Measurements from ENCODE around the gene FLVCR2. TPM values are rescaled to one million over a fixed set of nuclear protein-coding genes. Genes with fewer than 3 reads are reported as not detected.

Gene FLVCR2
- total RNA-seq, 1 donor from 2014 or later: 3.1 TPM

DNA sequence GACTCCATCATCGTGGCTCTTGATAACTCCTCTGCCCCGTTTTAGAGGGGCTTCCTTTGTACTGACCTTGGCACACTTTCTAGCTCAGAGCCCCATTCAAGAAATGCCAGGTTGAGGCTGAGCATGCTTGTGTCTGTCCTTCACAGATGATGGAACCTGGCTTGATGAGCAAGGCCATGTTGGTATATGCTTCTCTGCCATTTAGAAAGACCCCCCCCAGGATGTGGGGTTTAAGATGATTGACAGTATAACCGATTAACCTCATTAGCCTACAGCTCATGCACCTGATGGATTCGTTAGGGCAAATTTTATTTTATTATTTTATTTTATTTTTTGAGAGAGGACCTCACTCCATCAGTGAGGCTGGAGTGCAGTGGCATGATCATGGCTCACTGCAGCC lies 35.2 kb upstream of the FLVCR2 start:
- H3K9me3 Mint-ChIP-seq (ENCODE audit: unreplicated experiment): no peaks in the 10 kb centered on the region
- peaks cover 2% of the 10 kb centered on the region for H3K27me3 ChIP-seq (ENCODE audit: insufficient read depth, low read length)
- H3K79me2 ChIP-seq (ENCODE audit: insufficient read depth, low read length): no peaks in the 10 kb centered on the region
- H3K36me3 Mint-ChIP-seq (ENCODE audit: low read depth, unreplicated experiment): peaks cover 3% of the 10 kb centered on the region
- H3K4me3 Mint-ChIP-seq (ENCODE audit: unreplicated experiment): no peak overlapping the region
- DNase-seq (ENCODE audit: low read depth) (no peak), FAIRE-seq (no peak)
- no peak for TF ChIP-seq EZH2 (IDR thresholded peaks at IDR 0.05; ENCODE audit: insufficient read depth, low read length)
- TF ChIP-seq, protein P1, sequence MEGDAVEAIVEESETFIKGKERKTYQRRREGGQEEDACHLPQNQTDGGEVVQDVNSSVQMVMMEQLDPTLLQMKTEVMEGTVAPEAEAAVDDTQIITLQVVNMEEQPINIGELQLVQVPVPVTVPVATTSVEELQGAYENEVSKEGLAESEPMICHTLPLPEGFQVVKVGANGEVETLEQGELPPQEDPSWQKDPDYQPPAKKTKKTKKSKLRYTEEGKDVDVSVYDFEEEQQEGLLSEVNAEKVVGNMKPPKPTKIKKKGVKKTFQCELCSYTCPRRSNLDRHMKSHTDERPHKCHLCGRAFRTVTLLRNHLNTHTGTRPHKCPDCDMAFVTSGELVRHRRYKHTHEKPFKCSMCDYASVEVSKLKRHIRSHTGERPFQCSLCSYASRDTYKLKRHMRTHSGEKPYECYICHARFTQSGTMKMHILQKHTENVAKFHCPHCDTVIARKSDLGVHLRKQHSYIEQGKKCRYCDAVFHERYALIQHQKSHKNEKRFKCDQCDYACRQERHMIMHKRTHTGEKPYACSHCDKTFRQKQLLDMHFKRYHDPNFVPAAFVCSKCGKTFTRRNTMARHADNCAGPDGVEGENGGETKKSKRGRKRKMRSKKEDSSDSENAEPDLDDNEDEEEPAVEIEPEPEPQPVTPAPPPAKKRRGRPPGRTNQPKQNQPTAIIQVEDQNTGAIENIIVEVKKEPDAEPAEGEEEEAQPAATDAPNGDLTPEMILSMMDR (IDR thresholded peaks at IDR 0.05; ENCODE audit: insufficient read depth, low read depth, low read length): no peak
- no peaks in the 10 kb centered on the region for H4K20me1 ChIP-seq (ENCODE audit: insufficient read depth, low read length)
- H3K9ac ChIP-seq (ENCODE audit: low read length): no peak overlapping the region
- no peaks in the 10 kb centered on the region for H3K9me3 ChIP-seq (ENCODE audit: insufficient read depth, low read depth, low read length)
- peaks cover 19% of the 10 kb centered on the region for H3K27me3 Mint-ChIP-seq (ENCODE audit: low read depth, unreplicated experiment)
- H3K27ac ChIP-seq (ENCODE audit: low read depth, low read length): no peak overlapping the region
- H3K4me1 Mint-ChIP-seq (ENCODE audit: low read depth, unreplicated experiment): no peaks in the 10 kb centered on the region
- no peak overlapping the region for H2AFZ ChIP-seq (ENCODE audit: low read depth, low read length)
- H3K4me3 ChIP-seq (ENCODE audit: insufficient read depth, low read depth, low read length): no peak overlapping the region
- no peaks in the 10 kb centered on the region for H3K36me3 ChIP-seq (ENCODE audit: insufficient read depth, low read length)
- H3K4me1 ChIP-seq (ENCODE audit: insufficient read depth, low read length): no peaks in the 10 kb centered on the region
- H3K27ac Mint-ChIP-seq (ENCODE audit: unreplicated experiment): no peak overlapping the region
- H3K4me2 ChIP-seq (ENCODE audit: low read length): no peak overlapping the region

DNA sequence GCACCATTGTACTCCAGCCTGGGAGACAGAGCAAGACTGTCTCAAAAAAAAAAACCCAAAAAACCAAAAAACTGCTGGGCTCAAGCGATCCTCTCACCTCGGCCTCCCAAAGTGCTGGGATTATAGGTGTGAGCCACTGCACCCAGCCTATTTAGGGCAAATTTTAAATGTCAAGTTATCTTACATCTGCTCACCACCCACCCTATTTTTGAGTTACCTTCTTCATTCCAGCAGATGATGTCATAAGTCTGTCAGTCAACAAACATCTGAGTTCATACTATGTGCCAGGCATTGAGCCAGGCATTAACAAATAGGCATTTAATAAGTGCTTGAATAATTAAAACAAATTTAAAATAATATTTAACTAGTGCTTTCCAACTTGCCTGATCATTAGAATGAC lies 34.6 kb upstream of the FLVCR2 start:
- H3K27me3 Mint-ChIP-seq (ENCODE audit: low read depth, unreplicated experiment): peaks cover 22% of the 10 kb centered on the region
- Histone ChIP-seq H3K9ac (ENCODE audit: low read length) (no peak overlapping the region), H3K36me3 (ENCODE audit: insufficient read depth, low read length) (no peaks in the 10 kb centered on the region), H2AFZ (ENCODE audit: low read depth, low read length) (no peak overlapping the region), H3K4me3 (ENCODE audit: insufficient read depth, low read depth, low read length) (no peak overlapping the region), H3K79me2 (ENCODE audit: insufficient read depth, low read length) (no peaks in the 10 kb centered on the region), H4K20me1 (ENCODE audit: insufficient read depth, low read length) (no peaks in the 10 kb centered on the region), H3K9me3 (ENCODE audit: insufficient read depth, low read depth, low read length) (no peaks in the 10 kb centered on the region), H3K27ac (ENCODE audit: low read depth, low read length) (no peak overlapping the region), H3K4me1 (ENCODE audit: insufficient read depth, low read length) (no peaks in the 10 kb centered on the region), H3K4me2 (ENCODE audit: low read length) (no peak overlapping the region), H3K27me3 (ENCODE audit: insufficient read depth, low read length) (peaks cover 2% of the 10 kb centered on the region)
- peaks cover 3% of the 10 kb centered on the region for H3K36me3 Mint-ChIP-seq (ENCODE audit: low read depth, unreplicated experiment)
- no peaks in the 10 kb centered on the region for H3K9me3 Mint-ChIP-seq (ENCODE audit: unreplicated experiment)
- H3K4me3 Mint-ChIP-seq (ENCODE audit: unreplicated experiment): no peak overlapping the region
- no peak for DNase-seq (ENCODE audit: low read depth)
- H3K27ac Mint-ChIP-seq (ENCODE audit: unreplicated experiment): no peak overlapping the region
- no peaks in the 10 kb centered on the region for H3K4me1 Mint-ChIP-seq (ENCODE audit: low read depth, unreplicated experiment)
- FAIRE-seq: no peak
- no peak for TF ChIP-seq EZH2 (IDR thresholded peaks at IDR 0.05; ENCODE audit: insufficient read depth, low read length)
- TF ChIP-seq, protein P1 (IDR thresholded peaks at IDR 0.05; ENCODE audit: insufficient read depth, low read depth, low read length): no peak

DNA sequence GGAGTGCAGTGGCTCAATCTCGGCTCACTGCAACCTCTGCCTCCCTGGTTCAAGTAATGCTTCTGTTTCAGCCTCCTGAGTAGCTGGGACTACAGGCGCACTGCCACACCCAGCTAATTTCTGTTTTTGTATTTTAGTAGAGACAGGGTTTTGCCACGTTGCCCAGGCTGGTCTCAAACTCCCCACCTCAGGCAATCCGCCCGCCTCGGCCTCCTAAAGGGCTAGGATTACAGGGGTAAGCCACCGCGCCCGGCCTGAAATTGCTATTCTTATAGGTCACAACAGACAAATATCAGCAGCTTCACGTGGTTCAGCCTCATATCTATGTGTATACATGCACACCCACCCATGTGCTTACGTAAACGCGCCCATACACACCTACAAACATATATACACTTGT lies 32.5 kb upstream of the FLVCR2 start:
- H2AFZ ChIP-seq (ENCODE audit: low read depth, low read length): no peak overlapping the region
- H3K36me3 ChIP-seq (ENCODE audit: insufficient read depth, low read length): no peaks in the 10 kb centered on the region
- no peaks in the 10 kb centered on the region for H3K9me3 ChIP-seq (ENCODE audit: insufficient read depth, low read depth, low read length)
- FAIRE-seq (no peak), DNase-seq (ENCODE audit: low read depth) (no peak)
- no peak overlapping the region for H3K4me3 Mint-ChIP-seq (ENCODE audit: unreplicated experiment)
- H3K27me3 Mint-ChIP-seq (ENCODE audit: low read depth, unreplicated experiment): peaks cover 23% of the 10 kb centered on the region
- H3K9ac ChIP-seq (ENCODE audit: low read length): no peak overlapping the region
- no peaks in the 10 kb centered on the region for H3K9me3 Mint-ChIP-seq (ENCODE audit: unreplicated experiment)
- no peaks in the 10 kb centered on the region for H3K4me1 ChIP-seq (ENCODE audit: insufficient read depth, low read length)
- no peak overlapping the region for H3K27ac Mint-ChIP-seq (ENCODE audit: unreplicated experiment)
- no peak overlapping the region for H3K4me2 ChIP-seq (ENCODE audit: low read length)
- TF ChIP-seq EZH2 (IDR thresholded peaks at IDR 0.05; ENCODE audit: insufficient read depth, low read length): no peak
- TF ChIP-seq, protein P1 (IDR thresholded peaks at IDR 0.05; ENCODE audit: insufficient read depth, low read depth, low read length): no peak
- H3K4me1 Mint-ChIP-seq (ENCODE audit: low read depth, unreplicated experiment): no peaks in the 10 kb centered on the region
- no peaks in the 10 kb centered on the region for H3K79me2 ChIP-seq (ENCODE audit: insufficient read depth, low read length)
- no peak overlapping the region for H3K4me3 ChIP-seq (ENCODE audit: insufficient read depth, low read depth, low read length)
- peaks cover 2% of the 10 kb centered on the region for H3K27me3 ChIP-seq (ENCODE audit: insufficient read depth, low read length)
- H4K20me1 ChIP-seq (ENCODE audit: insufficient read depth, low read length): no peaks in the 10 kb centered on the region
- no peaks in the 10 kb centered on the region for H3K36me3 Mint-ChIP-seq (ENCODE audit: low read depth, unreplicated experiment)
- no peak overlapping the region for H3K27ac ChIP-seq (ENCODE audit: low read depth, low read length)
